Thyroid gland (tissue), 4 donors: ENCODE data around the gene IQGAP1.
"Not testable (repeated sequence)": the region's sequence is repeated elsewhere in the genome, so short reads cannot be mapped to it uniquely, and the experiment has no call there.

Source experiments
- POLR2A ChIP-seq, 2 donors: fragments of 450-650 bp; IDR thresholded peaks; one replicate each; pipeline ENCODE4 v1.6.1; 2017; ENCODE audit warnings: antibody characterized with exemption in 2 of 2, mild to moderate bottlenecking in 2 of 2, moderate library complexity in 1 of 2
- TF ChIP-seq, protein P1 (sequence below), 6 experiments: fragments of 200-600 bp in 3 of 6; fragments of 450-650 bp in 3 of 6; sonication (generic) in 3 of 6; IDR thresholded peaks; one replicate each; pipeline ENCODE4 v1.5.1; 2016 to 2019; ENCODE audit warnings: antibody characterized with exemption in 6 of 6, mild to moderate bottlenecking in 2 of 6, inconsistent platforms in 1 of 6, moderate library complexity in 1 of 6

DNA sequence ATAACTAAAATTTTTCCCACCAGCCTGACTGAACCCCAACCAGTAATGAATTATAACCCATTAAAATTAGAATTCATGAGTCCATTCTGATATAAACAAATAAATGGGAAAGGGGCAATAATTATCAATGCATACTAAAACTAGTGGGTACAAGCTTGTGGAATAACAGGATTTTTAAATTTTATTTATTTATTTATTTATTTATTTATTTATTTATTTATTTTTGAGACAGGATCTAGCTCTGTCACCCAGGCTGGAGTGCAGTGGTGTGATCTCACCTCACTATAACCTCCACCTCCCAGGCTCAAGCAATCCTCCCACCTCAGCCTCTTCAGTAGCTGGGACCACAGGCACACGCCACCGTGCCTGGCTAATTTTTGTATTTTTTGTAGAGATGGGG, 125.9 kb downstream of the IQGAP1 start:
- TF ChIP-seq, protein P1, sequence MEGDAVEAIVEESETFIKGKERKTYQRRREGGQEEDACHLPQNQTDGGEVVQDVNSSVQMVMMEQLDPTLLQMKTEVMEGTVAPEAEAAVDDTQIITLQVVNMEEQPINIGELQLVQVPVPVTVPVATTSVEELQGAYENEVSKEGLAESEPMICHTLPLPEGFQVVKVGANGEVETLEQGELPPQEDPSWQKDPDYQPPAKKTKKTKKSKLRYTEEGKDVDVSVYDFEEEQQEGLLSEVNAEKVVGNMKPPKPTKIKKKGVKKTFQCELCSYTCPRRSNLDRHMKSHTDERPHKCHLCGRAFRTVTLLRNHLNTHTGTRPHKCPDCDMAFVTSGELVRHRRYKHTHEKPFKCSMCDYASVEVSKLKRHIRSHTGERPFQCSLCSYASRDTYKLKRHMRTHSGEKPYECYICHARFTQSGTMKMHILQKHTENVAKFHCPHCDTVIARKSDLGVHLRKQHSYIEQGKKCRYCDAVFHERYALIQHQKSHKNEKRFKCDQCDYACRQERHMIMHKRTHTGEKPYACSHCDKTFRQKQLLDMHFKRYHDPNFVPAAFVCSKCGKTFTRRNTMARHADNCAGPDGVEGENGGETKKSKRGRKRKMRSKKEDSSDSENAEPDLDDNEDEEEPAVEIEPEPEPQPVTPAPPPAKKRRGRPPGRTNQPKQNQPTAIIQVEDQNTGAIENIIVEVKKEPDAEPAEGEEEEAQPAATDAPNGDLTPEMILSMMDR (IDR thresholded peaks at IDR 0.05), result not testable (repeated sequence)
- TF ChIP-seq POLR2A (IDR thresholded peaks at IDR 0.05), result not testable (repeated sequence)
